Common myeloid progenitor, CD34-positive (primary cell): ENCODE results near the gene NFIC.
A peak's percentile ranks its signal among the peaks of the same experiment; 100 is the strongest.

Source experiments
- CTCF ChIA-PET: fragments of 350-600 bp; sonication (Branson Sonifier 250); formaldehyde crosslinking; loops from one replicate; lab custom pipeline; 2021; ENCODE audit warnings: antibody characterized with exemption; lab: Charles Lee
- POLR2A ChIA-PET: fragments of 350-600 bp; sonication (Branson Sonifier 250); formaldehyde crosslinking; loops from one replicate; lab custom pipeline; 2021; ENCODE audit warnings: antibody characterized with exemption; lab: Charles Lee
- DNase-seq, 3 donors: peaks; one replicate each; pipeline versions ENCODE4 v3.0.0 to v3.0.0-alpha.2; 2013
- H3K27ac ChIP-seq, 2 experiments: 1 replicate in 1 of 2; 2 replicates in 1 of 2; pipeline ENCODE4 v1.7.0; 2013; ENCODE audit warnings: inconsistent platforms in 2 of 2, low read length in 2 of 2, mild to moderate bottlenecking in 2 of 2, low read depth in 1 of 2, moderate library complexity in 1 of 2; ENCODE audit not compliant: severe bottlenecking in 2 of 2, insufficient read depth in 1 of 2, poor library complexity in 1 of 2
- H3K27me3 ChIP-seq, 5 experiments: replicated peaks in 2 of 5; 1 replicate in 3 of 5; 2 replicates in 2 of 5; pipeline versions ENCODE4 v1.6.1 to v1.7.0; 2013; ENCODE audit warnings: low read length in 4 of 5, mild to moderate bottlenecking in 2 of 5, moderate library complexity in 2 of 5, inconsistent platforms in 1 of 5; ENCODE audit not compliant: insufficient read depth in 5 of 5, control insufficient read depth in 4 of 5
- H3K36me3 ChIP-seq, 4 experiments: 1 replicate in 2 of 4; 2 replicates in 2 of 4; pipeline versions ENCODE4 v1.6.1 to v1.7.0; 2013; ENCODE audit warnings: low read length in 3 of 4, control low read depth in 1 of 4, mild to moderate bottlenecking in 1 of 4; ENCODE audit not compliant: control insufficient read depth in 4 of 4, insufficient read depth in 4 of 4
- H3K4me1 ChIP-seq, 4 experiments: 1 replicate in 3 of 4; 2 replicates in 1 of 4; pipeline versions ENCODE4 v1.6.1 to v1.7.1; 2013; ENCODE audit warnings: low read length in 3 of 4, mild to moderate bottlenecking in 3 of 4, control low read depth in 1 of 4, inconsistent platforms in 1 of 4, moderate library complexity in 1 of 4; ENCODE audit not compliant: control insufficient read depth in 4 of 4, insufficient read depth in 4 of 4; ENCODE audit errors: control extremely low read depth in 1 of 4
- H3K4me3 ChIP-seq, 7 experiments: 1 replicate in 4 of 7; 2 replicates in 3 of 7; pipeline versions ENCODE4 v1.5.1 to v1.7.0; 2013; ENCODE audit warnings: mild to moderate bottlenecking in 7 of 7, low read length in 6 of 7, moderate library complexity in 6 of 7, inconsistent platforms in 2 of 7, low read depth in 2 of 7, control low read depth in 1 of 7; ENCODE audit not compliant: insufficient read depth in 4 of 7, control insufficient read depth in 1 of 7; ENCODE audit errors: extremely low read depth in 1 of 7
- H3K9me3 ChIP-seq, 5 experiments: 1 replicate in 4 of 5; 2 replicates in 1 of 5; pipeline versions ENCODE4 v1.6.1 to v1.7.1; 2013; ENCODE audit warnings: low read length in 4 of 5, mild to moderate bottlenecking in 2 of 5, inconsistent platforms in 1 of 5, low read depth in 1 of 5, moderate library complexity in 1 of 5; ENCODE audit not compliant: control insufficient read depth in 4 of 5, insufficient read depth in 2 of 5; ENCODE audit errors: control extremely low read depth in 1 of 5
- WGBS: methylation state at CpG from one replicate; pipeline ENCODE4 v1.1.5; 2013; ENCODE audit not compliant: insufficient coverage; 5-methylcytosine and 5-hydroxymethylcytosine counted together

The NFIC gene

GRCh38 chr19:3494051-3494450 is 127.7 kb downstream of the NFIC start:
- DNase-seq: no peak
- Histone ChIP-seq H3K36me3 (peaks cover 2 to 63% (median 41%) of the 10 kb centered on the region in 4 experiments), H3K4me3 (no peak overlapping the region), H3K27ac (no peak overlapping the region), H3K9me3 (no peaks in the 10 kb centered on the region), H3K4me1 (peaks cover 0 to under 1% (median 0%) of the 10 kb centered on the region in 4 experiments), H3K27me3 (no peaks in the 10 kb centered on the region)
- ChIA-PET CTCF (interaction anchor here (2.6 kb wide), 1 partner anchor 10 kb away, joined by 13 read pairs; the partner anchor contains the start of gene SMIM44), POLR2A (interaction anchor here (0.7 kb wide), 1 partner anchor 172 kb away, joined by 8 read pairs; no protein-coding TSS in a partner anchor)
- 98% methylated on average over 10 of the region's 15 CpGs for WGBS

- peaks cover 0 to 5% (median 2%) of the 10 kb centered on the region in 4 experiments for H3K4me1 ChIP-seq
- no peaks in the 10 kb centered on the region for H3K27me3 ChIP-seq
- CTCF ChIA-PET: interaction anchor here (0.6 to 2.6 kb wide), 2 partner anchors 10 to 160 kb away, joined by 3 to 13 read pairs; partner anchors contain the start of gene SMIM44
- no peak overlapping the region for H3K27ac ChIP-seq
- 96% methylated on average over 18 of the region's 18 CpGs for WGBS
- no peaks in the 10 kb centered on the region for H3K9me3 ChIP-seq
- H3K4me3 ChIP-seq: no peak overlapping the region
- peaks cover 2 to 63% (median 41%) of the 10 kb centered on the region in 4 experiments for H3K36me3 ChIP-seq
- POLR2A ChIA-PET: interaction anchor here (0.7 kb wide), 1 partner anchor 171 kb away, joined by 8 read pairs; no protein-coding TSS in a partner anchor
- DNase-seq: no peak
These were observed 128.2 kb downstream of the NFIC start for GRCh38 chr19:3494559-3494958.

DNA sequence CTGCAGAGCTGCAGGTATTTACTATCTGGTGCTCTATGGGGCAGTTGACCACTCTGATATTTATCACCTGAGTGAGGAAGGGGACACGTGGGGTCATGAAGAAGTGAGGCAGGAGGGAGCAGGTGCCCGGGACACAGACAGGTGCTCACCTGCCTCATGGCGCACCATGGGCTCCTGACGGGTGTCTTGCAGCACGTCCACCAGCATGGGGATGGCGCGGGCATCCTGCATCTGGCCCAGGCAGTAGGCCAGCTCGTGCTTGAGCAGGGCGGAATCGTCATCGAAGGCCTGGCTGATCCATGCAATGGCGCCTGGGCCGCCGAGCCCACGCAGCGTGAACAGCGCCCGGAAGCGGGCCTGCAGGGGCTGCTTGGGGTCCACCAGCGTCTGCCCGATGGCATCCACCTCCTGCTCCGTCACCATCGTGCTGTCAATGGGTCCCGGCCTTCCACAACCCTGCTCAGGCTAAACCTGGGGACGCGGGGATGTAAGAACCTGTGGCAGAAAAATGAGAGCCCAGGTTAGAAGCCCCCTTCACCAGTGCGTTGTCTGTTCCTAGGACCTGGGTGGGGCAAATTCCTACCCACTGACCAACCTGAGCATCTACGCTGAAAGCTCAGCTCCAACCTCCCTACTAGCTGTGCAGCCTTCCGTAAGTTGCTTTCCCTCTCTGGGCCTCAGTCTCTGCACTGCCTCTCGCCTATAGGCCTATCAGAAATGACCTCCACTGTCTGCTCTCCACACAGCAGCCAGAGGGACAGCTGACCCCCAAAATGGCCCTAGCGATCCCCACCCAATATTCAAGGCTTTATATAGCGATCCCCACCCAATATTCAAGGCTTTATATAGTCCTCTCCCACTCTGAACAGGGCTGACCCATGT is 130.2 kb downstream of the NFIC start:
- H3K4me3 ChIP-seq: no peak overlapping the region
- no peak for DNase-seq
- no peak overlapping the region for H3K27ac ChIP-seq
- WGBS: 96% methylated on average over 31 of the region's 32 CpGs
- H3K4me1 ChIP-seq: peaks cover 0 to 13% (median 11%) of the 10 kb centered on the region in 4 experiments
- POLR2A ChIA-PET: no interaction called here
- no peaks in the 10 kb centered on the region for H3K9me3 ChIP-seq
- no peaks in the 10 kb centered on the region for H3K27me3 ChIP-seq
- H3K36me3 ChIP-seq: peaks cover 2 to 50% (median 34%) of the 10 kb centered on the region in 4 experiments
- CTCF ChIA-PET: interaction anchor here (1.1 to 7.1 kb wide), 2 partner anchors 12 to 15 kb away, joined by 3 to 38 read pairs; partner anchors contain the start of gene SMIM44

DNA sequence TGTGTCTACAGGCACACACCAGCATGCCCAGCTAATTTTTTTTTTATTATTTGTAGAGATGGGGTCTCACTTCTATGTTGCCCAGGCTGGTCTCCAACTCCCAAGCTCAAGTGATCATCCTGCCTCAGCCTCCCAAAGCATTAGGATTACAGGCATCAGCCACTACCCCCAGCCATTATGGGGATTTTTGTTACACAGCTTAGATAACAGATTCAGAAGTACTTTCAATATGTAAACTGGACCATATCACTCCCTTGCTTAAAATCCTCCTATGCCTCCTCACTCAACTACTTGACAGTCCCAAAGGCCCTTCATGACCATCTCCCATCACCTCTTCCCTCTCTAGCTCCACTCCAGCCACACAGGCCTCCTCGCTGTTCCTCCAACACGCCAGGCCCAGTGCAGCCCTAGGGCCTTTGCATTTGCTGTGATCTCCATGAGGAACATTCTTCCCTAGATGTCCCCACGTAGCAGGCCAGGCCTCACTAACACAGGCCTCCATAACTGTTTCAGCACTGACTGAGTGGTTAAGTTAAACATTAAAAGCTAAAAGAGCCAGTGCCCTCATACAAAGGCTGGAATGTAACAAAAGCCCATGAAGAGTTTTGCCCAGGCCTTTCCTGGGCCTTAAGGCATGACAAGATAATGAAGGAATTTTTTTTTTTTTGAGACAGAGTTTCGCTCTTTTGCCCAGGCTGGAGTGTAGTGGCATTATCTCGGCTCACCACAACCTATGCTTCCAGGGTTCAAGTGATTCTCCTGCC is 131.6 kb downstream of the NFIC start:
- CTCF ChIA-PET: interaction anchor here (7.1 kb wide), 1 partner anchor 13 kb away, joined by 38 read pairs; the partner anchor contains the start of gene SMIM44

DNA sequence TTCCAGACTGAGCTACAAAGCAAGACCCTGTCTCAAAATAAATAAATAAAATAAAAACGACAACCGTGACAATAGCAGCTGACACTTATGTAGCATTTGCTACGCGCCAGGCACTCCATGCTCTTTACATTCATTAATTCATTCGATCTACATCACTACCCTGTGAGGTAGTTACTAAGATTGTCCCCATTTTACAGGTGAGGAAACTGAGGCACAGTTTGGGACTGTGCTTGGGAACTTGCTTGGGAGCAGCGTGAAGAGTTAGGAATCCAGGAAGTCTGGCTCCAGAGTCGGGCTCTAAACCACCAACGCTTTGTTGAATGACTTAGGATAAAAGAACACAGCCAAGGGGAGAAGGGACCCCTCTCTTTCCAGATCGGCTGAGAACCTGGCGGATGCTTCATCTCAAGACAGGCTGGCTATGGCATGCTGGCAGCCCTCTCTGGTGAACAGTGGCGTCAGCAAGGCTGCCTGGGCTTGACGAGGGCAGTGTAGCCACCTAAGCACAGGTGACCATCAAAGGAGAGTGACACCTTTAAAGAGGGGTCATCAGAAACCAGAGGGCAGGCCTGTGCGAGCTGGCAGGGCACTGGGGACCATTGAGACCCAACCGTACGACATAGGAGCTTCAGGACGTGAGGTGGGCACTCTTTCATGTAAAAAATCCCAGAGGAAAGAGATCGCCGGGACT is 133.5 kb downstream of the NFIC start:
- Histone ChIP-seq H3K27ac (peak overlapping the region; percentile 98 to 99), H3K9me3 (no peaks in the 10 kb centered on the region), H3K36me3 (peaks cover 0 to 23% (median 11%) of the 10 kb centered on the region in 4 experiments), H3K4me1 (peaks cover 0 to 15% (median 14%) of the 10 kb centered on the region in 4 experiments), H3K27me3 (no peaks in the 10 kb centered on the region), H3K4me3 (peak overlapping the region; percentile 80 to 99 (median 90))
- DNase-seq: peak in 2 of 3 donors; percentile 28 to 30
- WGBS: 34% methylated on average over 14 of the region's 18 CpGs
- ChIA-PET CTCF (interaction anchor here (1.5 to 7.1 kb wide), 3 partner anchors 15 to 27 kb away, joined by 5 to 38 read pairs (median 13); partner anchors contain the start of genes SMIM24 and SMIM44), POLR2A (interaction anchor here (0.6 to 1.2 kb wide), 3 partner anchors 20 to 224 kb away, joined by 3 read pairs; no protein-coding TSS in a partner anchor)

More for the DNA sequence above, 131.6 kb downstream of the NFIC start:
- peaks cover 0 to 38% (median 23%) of the 10 kb centered on the region in 4 experiments for H3K36me3 ChIP-seq
- H3K9me3 ChIP-seq: no peaks in the 10 kb centered on the region
- H3K27me3 ChIP-seq: no peaks in the 10 kb centered on the region
- no peak overlapping the region for H3K27ac ChIP-seq
- H3K4me3 ChIP-seq: no peak overlapping the region
- POLR2A ChIA-PET: interaction anchor here (1.2 kb wide), 1 partner anchor 18 kb away, joined by 4 read pairs; no protein-coding TSS in a partner anchor
- 93% methylated on average over 5 of the region's 5 CpGs for WGBS
- peaks cover 0 to 13% (median 11%) of the 10 kb centered on the region in 4 experiments for H3K4me1 ChIP-seq
- no peak for DNase-seq
